HG03342 (cell line): ENCODE results near the gene LMBR1L.

ENCODE experiments used
- ATAC-seq: cut with Tn5 transposase; IDR thresholded peaks from one replicate; pipeline ENCODE4 v1.9.1; 2021; ENCODE audit warnings: mild to moderate bottlenecking, moderate library complexity; ENCODE audit not compliant: unreplicated experiment

LMBR1L gene

GRCh38 chr12:49055092-49055491 lies 55.6 kb downstream of the LMBR1L start:
- no peak for ATAC-seq

- no peak for ATAC-seq
Observed at GRCh38 chr12:49054524-49054923, 56.1 kb downstream of the LMBR1L start.

GRCh38 chr12:49054096-49054495 lies 56.6 kb downstream of the LMBR1L start:
- ATAC-seq = no peak

- ATAC-seq = no peak
Observed at GRCh38 chr12:49052451-49053208, 58.0 kb downstream of the LMBR1L start.

- ATAC-seq = no peak
Observed at GRCh38 chr12:49051777-49052438, 58.7 kb downstream of the LMBR1L start.

GRCh38 chr12:49051373-49051764 lies 59.3 kb downstream of the LMBR1L start:
- no peak for ATAC-seq

GRCh38 chr12:49050507-49051372 lies 59.9 kb downstream of the LMBR1L start:
- no peak for ATAC-seq

- no peak for ATAC-seq
Observed at GRCh38 chr12:49049566-49050224, 61.0 kb downstream of the LMBR1L start.

GRCh38 chr12:49048953-49049352 lies 61.7 kb downstream of the LMBR1L start:
- ATAC-seq = no peak
